Measurements from ENCODE around the gene EFNB2.

- TF ChIP-seq CTCF (IDR thresholded peaks at IDR 0.05; ENCODE audit: low read length) (no peak), EZH2 (optimal IDR thresholded peaks at IDR 0.05; ENCODE audit: low read depth, low read length) (no peak), EZH2phosphoT487 (IDR thresholded peaks at IDR 0.05; ENCODE audit: low read length) (no peak)
These were observed 7.6 kb downstream of the EFNB2 start for GRCh38 chr13:106527826-106528225.

All from MM.1S (cell line).